Measurements from ENCODE around the gene ORAI2.
A peak's percentile ranks its signal among the peaks of the same experiment; 100 is the strongest.

ORAI2 gene

DNA sequence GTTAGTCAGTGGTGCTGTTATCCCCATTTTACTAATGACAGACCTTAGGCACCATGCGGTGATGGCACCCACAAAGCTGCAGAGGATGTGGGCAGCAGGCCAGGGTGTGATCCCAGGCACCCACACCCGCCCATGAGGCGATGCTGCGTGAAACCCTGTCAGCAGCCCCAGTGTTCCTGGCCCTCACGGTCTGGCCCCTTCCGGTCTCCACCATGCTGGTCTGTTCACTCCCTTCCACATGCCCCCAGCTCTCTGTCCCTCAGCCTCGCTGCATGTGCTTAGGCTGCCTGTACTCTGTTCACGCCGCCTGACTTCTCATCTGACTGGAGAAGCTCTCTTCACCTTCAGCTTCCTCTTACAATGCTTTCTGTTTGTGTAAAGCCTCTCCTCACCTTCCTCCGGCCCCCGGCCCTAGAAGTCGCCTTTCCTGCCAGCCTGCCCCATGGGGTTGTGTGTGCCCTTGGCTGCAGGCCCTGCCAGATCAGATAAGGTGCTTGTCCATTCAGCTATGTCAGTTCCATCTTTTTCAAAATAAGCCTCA is 17.6 kb upstream of the ORAI2 start:
- DNase-seq, result no peak

DNA sequence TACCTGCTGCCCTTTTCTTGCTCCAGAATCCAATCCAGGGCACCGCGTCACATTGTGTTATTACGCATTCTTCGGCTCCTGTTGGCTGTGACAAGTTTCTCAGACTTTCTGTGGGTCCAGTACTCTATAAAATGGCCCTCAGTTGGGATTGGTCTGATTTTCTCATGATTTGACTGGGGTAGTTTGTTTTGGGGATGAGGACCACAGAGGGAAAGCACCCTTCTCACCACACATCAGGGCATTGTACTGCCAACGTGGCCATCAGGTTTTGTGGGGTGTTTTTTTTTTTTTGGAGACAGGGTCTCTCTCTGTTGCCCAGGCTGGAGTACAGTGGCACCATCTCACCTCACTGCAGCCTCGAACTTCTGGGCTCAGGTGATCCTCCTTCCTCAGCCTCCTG is 17.0 kb upstream of the ORAI2 start:
- DNase-seq, result no peak

DNA sequence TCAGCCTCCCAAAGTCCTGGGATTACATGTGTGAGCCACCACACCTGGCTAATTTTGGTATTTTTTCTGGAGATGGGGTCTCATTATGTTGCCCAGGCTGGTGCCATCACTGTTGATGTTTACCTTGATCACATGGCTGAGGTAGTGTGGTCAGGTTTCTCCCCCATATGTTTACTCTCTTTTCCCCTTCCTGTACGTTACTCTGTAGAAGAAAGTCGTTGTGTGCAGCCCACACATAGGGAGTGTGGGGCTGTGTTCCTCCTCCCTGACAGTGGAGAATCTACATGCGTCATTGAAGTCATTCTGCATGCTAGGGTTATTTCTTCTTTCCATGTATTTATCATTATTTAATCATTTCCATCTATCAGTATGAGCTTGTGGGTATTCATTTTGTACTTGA is 16.3 kb upstream of the ORAI2 start:
- no peak for DNase-seq

DNA sequence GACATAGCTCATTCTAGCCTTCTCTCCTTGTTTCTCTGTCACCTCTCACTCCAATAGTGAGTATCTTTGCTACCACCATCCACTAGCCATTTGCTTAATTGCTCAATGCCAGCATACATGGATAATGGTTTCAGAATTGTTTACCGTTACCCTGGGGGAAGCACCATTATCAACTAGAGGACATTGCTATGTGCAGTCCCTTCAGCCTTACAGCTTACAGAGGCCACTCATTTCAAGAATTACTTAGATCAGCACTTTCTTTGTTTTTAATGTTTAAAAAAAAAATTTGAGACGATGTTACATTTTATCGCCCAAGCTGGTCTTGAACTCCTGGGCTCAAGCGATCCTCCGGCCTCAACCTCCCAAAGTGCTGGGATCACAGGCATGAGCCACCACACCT is 14.8 kb upstream of the ORAI2 start:
- no peak for DNase-seq

DNA sequence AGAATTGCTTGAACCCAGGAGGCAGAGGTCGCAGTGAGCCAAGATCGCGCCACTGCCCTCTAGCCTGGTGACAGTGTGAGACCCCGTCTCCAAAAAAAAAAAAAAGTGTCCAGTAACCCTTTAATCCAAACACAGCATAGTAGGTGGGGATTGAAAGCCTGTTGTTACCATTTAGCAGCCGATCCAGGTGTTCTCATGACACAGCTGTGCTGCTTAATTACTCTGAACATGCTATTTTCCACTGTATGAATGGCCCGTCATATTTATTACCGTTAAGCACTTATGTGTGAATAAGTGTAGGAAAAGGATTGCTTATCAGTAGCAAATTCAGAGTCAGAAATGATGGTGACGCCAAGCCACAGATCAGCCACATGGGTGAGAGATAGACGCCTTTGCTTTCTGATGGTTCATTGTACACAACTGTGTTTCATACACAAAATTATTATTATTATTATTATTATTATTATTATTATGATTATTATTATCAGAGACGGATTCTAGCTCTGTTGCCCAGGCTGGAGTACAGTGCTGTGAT is 11.6 kb upstream of the ORAI2 start:
- no peak for DNase-seq

DNA sequence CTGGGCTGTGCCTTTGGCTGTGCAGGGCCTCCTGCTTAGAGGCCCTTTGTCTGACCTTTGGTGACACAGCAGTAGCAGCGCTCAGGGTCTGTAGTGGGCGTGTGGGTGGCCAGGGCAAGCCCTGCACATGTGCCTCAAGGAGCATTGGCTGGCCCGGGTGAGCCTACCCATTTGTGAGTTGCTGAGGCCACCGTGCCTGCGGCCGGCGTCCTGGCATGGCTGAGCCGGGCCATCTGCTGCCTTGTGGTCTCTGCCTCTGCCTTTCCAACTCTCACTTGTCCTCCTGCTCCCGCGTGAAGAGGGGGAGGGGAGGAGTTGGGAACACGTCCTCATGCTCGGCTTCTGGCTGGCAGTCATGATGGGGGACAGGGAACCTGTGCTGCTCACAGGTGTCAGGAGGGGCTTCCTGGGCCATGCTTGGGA is 9.2 kb upstream of the ORAI2 start:
- DNase-seq, result no peak

DNA sequence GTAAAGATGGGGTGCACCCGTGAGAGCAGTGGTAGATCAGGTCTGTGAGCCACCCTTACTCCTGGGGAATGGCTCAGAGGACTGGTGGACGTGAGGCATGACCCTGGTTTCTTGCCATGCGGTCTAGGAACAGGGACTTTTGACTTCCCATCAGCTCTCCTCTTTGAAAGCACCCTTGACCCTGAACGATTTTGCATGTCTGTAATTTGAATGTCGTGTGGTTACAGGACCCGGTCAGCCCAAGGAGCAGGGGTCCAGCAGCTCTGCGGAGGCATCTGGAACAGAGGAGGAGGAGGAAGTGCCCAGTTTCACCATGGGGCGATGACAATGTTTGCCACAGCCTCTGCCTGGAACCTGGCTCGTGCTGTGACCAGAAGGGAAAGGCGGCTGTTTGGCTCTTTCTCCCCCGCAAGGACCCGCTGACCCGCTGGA is 8.6 kb upstream of the ORAI2 start:
- DNase-seq, result no peak

DNA sequence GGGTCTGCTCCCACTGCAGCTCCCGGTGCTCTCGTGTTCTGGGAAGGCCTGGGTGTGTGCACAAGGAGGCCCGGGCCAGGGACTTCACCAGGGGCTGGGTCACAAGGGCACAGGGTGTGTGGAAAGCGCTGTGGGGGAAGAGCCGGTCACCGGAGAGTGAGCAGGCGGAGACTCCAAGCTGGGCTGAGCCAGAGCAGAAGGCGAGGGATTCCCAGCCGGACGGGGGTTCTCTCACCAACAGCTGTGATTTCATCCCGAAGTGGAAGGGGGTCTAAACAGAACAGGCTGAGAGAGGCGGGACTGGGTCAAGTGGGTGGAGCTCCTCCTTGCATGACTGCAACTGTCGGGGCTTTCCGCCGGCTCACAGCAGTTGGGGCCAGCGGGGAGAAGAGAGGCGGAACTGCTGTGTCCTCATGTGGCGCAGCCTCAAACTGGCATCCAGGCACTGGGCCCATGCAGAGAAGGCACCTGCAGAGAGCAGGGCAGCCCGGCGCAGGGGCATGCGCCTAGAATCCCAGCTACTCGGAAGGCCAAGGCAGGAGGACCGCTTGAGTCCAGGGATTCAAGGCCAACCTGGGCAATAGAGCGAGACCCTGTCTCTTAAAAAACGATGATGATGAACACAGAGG is 7.6 kb upstream of the ORAI2 start:
- no peak for DNase-seq

DNA sequence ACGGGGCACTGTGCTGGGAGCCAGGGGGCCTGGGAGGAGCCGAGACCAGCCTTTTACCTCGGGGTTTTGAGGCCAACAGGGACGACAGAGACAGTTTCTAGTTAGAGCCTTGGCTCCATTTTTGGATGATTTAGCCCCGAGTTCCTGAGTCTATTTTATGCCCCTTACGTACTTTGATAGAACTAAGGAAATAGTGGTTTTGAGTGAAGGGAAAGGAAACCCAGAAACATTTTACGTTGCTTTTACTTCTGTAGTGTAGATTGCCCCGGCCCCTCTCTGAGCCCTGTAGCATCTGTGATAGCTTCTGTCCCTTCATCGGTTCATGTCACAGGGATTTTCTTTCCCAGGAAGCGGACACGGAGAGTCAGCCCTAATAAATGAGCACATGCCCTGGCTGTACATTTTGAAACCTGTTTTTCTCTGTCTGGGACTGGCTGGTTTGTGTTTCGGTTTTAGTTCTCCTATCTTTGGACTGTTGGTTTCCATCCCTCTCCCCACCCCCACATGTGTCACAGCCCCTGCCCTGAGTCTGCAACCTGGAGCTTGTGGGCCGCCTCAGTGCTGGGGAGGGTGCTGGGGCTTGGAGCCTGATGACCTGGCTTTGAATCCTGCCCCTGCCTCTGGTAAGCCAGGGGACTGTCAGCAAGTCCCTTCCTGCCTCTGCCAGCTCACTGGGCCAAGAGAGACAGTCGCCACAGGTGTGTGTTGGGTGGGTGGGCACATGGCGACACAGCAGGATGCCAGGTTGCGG is 6.9 kb upstream of the ORAI2 start:
- DNase-seq, result no peak

DNA sequence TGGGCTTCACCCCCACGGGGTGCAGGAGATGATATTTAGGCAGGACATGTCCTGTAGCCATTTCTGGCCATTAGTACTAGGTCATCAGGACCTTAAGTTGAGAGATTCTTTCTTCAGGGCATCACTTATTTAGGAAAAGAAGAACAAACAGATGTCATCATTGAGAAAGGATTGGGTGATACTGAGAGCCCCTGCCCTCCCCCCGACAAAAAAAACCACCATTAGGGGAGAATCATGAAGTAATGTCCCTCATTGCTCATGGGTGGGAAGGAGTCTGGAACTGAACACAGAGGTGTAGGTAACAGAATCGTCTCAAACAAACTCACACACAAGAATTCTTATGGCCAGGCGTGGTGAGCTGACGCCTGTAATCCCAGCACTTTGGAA is 6.4 kb upstream of the ORAI2 start:
- no peak for DNase-seq

DNA sequence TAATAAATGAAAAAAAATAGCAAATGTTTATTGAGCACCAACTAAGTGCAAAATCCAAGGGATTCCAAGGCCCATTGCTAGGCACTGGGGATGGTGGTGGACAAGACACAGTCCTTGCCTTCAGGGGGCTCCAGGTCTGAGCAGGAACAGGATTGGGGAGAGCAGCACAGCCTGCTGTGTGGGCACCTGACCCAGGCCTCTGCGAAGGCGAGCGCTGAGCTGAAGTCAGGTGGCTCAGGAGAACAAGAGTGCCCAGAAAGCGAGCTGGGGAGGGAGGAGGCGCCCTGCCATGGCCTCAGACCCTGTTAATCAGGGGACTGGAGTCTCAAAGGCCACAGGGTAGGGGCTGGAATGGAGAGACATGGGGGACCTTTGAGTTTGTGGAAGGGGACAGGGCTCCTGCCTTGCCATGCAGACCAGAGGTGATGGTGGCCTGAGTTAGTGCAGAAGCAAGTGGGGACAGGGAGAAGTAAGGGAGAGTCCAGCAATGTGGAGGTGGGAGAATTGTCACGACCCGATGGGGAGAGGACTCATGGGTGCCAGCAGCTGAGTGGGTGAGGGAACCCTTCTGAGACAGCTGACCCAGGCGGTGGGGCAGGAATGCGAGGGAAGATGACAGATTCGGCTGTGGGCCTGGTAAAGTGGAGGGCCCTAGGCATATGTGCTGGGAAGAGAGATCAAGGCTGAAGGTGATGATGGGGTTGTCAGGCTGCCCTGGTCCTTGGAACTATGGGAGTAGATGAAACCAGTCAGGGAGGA is 4.1 kb upstream of the ORAI2 start:
- no peak for DNase-seq

DNA sequence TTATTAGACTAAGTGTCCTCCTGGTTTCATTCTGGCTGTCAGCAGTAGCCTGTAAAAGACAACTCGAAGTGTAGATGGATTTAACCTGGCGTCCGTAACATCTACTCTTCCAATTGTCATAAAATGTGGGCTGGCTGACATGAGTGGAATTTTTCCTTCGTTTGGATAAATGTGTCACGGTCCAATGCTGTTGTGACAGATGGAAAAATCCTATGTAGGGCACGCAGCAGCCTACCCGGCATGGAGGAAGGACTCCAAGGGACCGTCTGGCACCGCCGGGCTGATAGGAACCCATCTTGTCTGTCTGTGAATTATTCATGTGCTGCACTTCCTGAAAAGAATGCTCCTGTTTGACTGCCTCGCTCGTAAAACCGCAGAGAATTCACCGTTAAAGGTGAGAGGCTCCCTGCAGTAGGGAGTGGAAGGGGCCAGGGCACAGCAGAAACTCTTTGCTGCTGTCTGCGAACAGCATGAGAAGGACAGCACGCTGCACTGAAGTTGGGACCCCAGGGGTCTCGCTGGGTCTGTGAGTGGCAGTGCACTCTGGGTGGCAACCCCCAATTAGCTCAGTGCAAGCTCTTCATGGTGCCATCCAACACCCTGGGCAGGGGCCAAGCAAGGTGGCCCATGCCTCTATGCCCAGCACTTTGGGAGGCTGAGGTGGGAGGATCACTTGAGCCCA is 1.6 kb upstream of the ORAI2 start:
- no peak for DNase-seq

DNA sequence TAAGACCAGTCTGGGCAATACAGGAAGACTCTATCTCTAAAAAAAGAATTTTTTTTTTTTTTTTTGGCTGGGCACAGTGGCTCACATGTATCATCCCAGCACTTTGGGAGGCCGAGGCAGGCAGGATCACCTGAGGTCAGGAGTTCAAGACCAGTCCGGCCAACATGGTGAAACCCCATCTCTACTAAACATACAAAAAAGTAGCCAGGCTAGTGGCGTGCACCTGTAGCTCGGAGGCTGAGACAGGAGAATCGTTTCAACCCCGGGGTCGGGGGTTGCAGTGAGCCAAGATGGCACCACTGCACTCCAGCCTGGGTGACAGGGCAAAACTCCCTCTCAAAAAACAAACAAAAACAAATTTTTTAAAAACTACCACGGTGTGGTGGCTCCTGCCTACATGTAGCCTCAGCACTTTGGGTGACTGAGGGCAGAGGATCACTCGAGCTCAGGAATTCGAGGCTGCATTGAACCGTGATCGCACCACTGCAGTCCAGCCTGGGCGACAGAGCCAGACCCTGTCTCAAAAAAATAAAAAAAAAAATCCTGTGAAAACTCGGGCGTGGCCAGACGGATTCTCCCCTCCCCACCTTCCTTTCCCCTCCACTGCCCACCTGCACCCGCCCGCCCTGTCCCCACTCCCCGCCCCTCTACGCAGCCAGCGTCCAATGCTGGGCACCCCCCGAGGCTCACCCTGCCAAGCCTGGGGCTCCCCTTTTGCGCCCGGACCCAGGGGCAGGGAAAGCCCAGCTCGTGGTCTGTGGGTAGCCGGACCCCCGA is 745 bp upstream of the ORAI2 start:
- DNase-seq, result no peak

DNA sequence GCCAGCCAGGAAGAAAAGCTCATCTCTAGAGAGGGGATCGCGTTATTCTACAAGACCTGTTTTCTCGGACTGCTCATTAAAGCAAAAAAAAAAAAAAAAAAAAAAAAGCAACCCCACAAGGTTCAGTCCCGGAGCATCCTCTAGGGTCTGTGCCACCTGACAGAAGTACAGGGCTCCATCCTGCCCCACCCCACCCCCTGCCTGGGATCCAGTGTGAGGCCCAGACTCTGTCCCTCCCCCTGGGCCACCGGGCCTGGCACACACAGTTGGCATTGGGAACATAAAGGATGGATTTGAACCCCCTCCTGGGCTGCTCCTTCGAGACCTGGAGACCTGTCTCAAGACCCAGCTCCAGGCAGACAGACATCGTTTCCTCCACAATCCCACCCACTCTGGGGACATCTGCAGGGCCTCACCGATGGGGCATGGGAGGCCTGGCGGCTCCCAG is 688 bp downstream of the ORAI2 start:
- no peak for DNase-seq

DNA sequence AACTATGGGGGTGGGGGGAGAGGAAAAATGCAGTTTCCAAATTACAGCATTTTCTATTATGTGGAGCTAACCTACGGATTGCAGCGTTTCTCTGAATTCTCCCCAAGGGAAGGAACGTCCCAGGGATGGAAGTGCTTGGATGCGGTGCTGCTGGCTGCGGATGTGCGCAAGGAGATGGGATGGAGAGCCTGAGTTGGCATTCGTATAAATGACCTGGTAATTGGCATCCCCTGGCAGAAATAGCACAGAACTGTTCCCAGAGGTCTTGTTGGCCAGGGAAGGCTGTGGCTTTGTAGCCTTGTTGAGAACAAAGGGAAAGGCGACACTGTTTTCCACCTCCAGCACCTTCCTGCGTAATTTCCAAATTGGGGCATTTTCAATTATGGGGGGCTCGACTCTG is 2.7 kb downstream of the ORAI2 start:
- DNase-seq, result no peak

DNA sequence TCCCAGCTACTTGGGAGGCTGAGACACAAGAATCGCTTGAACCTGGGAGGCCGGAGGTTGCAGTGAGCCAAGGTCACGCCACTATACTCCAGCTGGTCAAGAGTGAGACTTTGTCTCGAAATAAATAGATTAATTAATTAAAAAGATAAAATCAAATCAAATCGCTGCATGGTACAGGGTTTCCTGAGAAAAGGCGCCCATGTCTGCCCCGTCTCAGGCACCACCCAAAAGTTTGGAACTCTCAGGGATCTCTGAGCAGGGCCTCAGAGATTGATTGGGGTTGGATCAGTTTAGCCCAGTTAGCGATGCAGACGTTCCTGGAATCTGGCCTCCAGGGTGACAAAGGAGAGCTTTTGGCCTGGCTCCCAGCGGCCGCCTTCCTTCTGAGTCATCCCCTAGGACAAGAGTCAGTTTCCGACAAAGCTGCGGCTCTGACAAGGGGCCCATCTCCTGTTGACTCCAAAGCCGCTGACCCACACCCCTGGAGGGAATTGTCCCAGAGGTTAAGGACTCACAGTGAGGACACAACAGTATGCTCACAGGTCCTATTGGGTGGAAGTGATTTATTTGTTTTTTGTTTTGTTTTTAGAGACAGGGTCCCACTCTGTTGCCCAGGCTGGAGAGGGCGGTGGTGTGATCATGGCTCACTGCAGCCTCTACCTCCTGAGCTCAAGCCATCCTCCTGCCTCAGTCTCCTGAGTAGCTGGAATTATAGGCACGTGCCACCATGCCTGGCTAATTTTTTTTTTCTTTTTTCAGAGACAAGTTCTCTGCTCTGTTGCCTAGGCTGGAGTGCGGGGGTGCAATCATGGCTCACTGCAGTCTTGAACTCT is 6.8 kb downstream of the ORAI2 start:
- DNase-seq, result peak; percentile 70

DNA sequence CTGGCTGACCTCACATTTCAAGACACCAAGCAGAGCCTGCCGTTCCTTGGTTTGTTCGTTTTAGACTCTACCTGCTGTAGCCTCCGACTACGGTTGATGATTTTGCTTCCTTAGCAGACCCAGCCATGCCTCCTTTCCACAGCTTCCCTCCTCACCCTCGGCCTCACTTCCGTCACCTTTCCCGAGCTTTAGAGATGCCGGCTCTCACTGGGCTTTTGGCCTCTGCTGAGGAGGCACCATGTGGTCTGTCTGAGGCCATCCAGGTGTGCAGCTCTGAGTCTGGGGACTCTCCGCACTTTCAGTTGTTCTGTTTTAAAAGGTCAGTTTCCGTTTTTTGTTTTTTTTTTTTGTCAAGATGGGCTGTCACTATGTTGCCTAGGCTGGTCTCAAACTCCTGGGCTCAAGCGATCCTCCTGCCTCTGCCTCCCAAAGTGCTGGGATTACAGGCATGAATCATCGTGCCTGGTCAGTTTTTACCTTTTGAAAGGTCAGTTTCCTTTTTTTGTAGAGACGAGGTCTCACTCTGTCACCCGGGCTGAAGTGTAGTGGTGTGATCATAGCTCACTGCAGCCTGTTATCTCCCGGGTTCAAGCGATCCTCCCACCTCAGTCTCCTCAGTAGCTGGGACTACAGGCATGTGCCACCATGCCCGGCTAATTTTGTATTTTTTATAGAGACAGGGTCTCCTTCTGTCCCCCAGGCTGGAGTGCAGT is 11.7 kb downstream of the ORAI2 start:
- no peak for DNase-seq

DNA sequence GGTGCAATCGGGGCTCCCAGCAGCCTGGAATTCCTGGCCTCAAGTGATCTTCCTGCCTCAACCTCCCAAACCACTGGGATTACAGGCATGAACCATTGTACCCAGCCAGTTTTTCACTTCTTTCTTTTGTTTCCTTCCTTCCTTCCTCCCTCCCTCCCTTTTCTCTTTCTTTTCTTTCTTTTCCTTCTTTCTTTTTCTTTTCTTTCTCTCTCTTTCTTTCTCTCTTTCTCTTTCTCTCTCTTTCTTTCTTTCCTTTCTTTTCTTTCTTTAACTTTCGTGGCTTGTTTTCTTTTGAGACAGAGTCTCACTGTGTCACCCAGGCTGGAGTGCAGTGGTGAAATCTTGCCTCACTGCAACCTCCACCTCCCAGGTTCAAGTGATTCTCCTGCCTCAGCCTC is 12.3 kb downstream of the ORAI2 start:
- DNase-seq, result no peak

DNA sequence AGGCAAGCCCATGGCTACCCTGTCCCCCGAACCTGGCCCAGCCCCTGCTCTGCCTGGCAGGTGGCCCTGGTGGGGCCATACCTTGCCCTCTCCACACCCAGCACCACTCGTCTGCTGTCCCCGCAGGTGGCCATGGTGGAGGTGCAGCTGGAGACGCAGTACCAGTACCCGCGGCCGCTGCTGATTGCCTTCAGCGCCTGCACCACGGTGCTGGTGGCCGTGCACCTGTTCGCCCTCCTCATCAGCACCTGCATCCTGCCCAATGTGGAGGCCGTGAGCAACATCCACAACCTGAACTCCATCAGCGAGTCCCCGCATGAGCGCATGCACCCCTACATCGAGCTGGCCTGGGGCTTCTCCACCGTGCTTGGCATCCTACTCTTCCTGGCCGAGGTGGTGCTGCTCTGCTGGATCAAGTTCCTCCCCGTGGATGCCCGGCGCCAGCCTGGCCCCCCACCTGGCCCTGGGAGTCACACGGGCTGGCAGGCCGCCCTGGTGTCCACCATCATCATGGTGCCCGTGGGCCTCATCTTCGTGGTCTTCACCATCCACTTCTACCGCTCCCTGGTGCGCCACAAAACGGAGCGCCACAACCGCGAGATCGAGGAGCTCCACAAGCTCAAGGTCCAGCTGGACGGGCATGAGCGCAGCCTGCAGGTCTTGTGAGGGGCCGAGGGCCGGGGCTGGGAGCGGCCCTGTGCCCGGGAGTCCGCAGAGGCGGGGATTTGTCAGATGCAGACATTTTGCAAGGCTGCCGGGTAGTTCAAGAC is 13.2 kb downstream of the ORAI2 start:
- no peak for DNase-seq

DNA sequence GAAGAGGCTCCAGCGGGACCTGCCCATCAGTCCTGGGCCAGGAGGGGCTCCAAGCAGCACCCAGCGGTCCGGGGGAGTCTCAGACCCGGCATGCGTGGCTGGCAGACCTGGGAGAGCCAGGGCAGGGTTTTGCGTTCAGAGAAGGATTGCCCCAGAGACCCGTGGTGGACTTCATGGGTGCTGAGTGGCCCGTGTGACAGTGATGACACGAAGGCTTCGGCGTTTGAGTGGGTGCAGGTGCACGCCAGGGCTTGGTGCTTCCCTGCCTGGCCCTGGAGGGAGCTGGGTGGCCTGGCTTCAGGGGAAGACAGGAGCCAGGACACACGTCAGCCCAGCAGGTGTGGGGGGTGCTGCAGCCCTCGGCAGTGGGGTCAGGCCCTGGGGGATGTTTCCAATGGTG is 13.9 kb downstream of the ORAI2 start:
- DNase-seq, result no peak

Data from HCEC 1CT (cell line).